ENCODE data around the gene PMPCB.

Gene PMPCB

GRCh38 chr7:103336761-103337160 is 39.5 kb downstream of the PMPCB start:
- no peak for DNase-seq

GRCh38 chr7:103338864-103339263 is 41.6 kb downstream of the PMPCB start:
- no peak for DNase-seq

GRCh38 chr7:103341466-103341865 is 44.2 kb downstream of the PMPCB start:
- DNase-seq = no peak

- DNase-seq = no peak
These were observed 46.1 kb downstream of the PMPCB start for GRCh38 chr7:103343332-103343731.

- DNase-seq = no peak
These were observed 46.7 kb downstream of the PMPCB start for GRCh38 chr7:103343758-103344452.

- peak; percentile 76 for DNase-seq
These were observed 47.4 kb downstream of the PMPCB start, which contains the start of gene DNAJC2 for GRCh38 chr7:103344453-103345149. TSS of gene DNAJC2 (minus strand) at chr7:103344767. CDS start at chr7:103344622, 145 bp downstream.

GRCh38 chr7:103346396-103346795 is 49.2 kb downstream of the PMPCB start:
- no peak for DNase-seq

GRCh38 chr7:103347507-103348267 is 50.5 kb downstream of the PMPCB start, which contains the start of gene PSMC2:
TSS of gene PSMC2 (plus strand) at chr7:103347643. CDS start at chr7:103347712, 69 bp downstream.
- DNase-seq = peak; percentile 63

GRCh38 chr7:103348452-103348851 is 51.2 kb downstream of the PMPCB start:
- DNase-seq = no peak

- DNase-seq = no peak
These were observed 51.7 kb downstream of the PMPCB start for GRCh38 chr7:103348959-103349358.

- DNase-seq = no peak
These were observed 52.6 kb downstream of the PMPCB start for GRCh38 chr7:103349805-103350204.

Data from NCI-H1048 (cell line).